NCI-H1092 treated with DMSO at 0.1 percent for 48 hours (cell line): Measurements from ENCODE around the gene HOXA6.

Experiments used
- DNase-seq: peaks from one replicate; lab custom pipeline; 2025; lab: John Stamatoyannopoulos, UW

Gene HOXA6

GRCh38 chr7:27096768-27097514, 50.6 kb downstream of the HOXA6 start:
- peak; percentile 58 for DNase-seq

- DNase-seq: peak; percentile 86
Measured at GRCh38 chr7:27095897-27096767, 51.4 kb downstream of the HOXA6 start, which contains the start of gene HOXA1. Gene HOXA1 (minus strand): TSS chr7:27096000. CDS start chr7:27095912, 88 bp downstream.
